ENCODE measurements around the gene UXS1. TPM values are rescaled to one million over a fixed set of nuclear protein-coding genes. Genes with fewer than 3 reads are reported as not detected.

UXS1 gene
- total RNA-seq, 4 donors from 2014 or later, result 18.5 to 26.5 (median 22.8) TPM

DNA sequence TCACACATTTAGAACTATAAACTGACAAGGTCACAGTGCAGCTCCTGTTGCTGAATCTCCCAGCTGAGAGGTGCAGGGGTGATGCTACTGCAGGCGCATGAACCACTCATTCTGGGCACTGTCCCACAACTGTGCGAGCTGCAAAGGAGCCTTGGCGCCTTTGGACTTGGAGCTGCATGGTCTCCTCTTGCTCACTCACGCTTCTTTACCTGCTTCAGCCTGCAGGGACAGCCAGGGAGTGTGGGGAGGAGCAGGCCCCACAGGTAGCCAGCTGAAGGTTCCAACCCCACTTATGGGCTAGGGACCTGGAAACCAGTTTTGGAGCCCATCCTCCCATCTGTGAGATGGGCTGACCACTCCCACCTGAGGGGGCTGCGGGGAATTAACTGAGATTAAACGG lies 75.0 kb downstream of the UXS1 start:
- TF ChIP-seq, protein P1, sequence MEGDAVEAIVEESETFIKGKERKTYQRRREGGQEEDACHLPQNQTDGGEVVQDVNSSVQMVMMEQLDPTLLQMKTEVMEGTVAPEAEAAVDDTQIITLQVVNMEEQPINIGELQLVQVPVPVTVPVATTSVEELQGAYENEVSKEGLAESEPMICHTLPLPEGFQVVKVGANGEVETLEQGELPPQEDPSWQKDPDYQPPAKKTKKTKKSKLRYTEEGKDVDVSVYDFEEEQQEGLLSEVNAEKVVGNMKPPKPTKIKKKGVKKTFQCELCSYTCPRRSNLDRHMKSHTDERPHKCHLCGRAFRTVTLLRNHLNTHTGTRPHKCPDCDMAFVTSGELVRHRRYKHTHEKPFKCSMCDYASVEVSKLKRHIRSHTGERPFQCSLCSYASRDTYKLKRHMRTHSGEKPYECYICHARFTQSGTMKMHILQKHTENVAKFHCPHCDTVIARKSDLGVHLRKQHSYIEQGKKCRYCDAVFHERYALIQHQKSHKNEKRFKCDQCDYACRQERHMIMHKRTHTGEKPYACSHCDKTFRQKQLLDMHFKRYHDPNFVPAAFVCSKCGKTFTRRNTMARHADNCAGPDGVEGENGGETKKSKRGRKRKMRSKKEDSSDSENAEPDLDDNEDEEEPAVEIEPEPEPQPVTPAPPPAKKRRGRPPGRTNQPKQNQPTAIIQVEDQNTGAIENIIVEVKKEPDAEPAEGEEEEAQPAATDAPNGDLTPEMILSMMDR (IDR thresholded peaks at IDR 0.05; ENCODE audit: low read depth), result no peak

DNA sequence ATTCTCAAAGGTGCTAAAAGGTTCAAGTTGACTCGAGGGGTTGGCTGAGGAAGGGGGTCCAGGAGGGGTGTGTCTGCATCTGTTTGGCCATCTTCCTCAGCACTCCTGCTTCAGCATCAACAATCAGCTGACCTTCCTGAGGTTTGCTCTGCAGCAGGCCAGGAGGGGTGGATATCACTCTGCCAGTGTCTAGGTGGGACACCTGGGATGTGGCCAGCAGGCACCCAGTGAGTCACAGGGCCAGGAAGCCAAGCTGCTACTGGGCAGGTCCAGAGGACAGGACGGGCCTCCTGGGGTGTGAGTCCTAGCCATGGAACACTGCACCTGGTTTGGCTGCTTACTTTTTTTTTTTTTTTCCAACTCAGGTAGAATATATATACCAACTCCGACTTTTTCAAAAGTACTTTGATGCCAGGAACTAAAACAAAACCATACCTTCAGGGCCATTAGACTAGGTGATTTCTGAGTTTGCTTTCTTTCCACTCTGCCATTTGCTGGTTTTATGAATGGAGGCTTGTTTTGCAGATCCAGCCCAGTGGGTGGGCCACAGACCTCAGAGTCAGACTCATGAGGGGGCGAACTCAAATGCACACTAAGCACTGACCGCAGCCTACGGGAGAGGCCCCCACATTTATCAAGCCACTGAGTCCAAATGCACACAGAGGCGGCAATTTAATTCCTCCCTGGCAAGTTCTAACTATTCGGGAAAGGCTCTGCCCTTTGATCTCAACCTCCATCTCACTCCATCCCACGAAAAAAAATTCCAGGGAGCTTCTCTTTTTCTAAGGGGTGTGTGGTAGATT lies 76.0 kb downstream of the UXS1 start:
- TF ChIP-seq, protein P1 (IDR thresholded peaks at IDR 0.05; ENCODE audit: low read depth), result no peak

DNA sequence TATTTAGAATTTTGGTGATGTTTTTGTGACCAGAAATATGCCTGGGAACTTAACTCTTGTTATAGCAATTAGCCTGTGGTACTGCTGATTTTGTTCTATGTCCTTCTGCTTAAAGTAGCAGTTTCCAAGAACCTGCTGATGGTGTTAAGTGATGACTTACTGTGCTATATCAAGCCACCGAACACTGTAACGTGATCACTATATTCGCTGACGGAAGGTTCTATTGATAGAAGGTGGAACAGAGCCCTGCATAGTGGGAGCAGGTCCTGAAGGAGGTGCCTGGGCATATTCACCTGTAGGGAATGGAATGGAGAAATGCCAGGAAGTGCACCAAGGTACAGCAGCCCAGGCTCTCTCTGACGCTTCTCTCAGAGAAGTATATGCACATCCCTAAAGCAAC lies 76.8 kb downstream of the UXS1 start:
- TF ChIP-seq, protein P1 (IDR thresholded peaks at IDR 0.05; ENCODE audit: low read depth), result no peak

DNA sequence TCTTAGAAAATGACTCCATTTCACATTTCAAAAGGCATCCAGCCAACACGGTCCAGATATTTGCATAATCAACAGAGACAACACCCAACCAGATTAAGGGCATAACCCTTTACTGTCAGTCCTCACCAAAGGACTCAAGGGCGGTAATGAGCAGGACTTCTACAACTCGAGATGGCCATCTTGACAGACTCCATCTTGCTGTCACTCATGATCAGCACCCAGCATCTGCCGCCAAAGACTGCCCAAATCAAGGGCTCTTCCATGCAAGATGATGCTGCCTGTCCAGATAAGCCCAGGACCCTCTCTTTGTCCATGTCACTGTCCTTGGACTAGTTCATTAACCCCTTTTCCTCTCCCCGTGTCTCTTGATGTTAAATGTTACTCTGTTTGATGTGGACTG lies 77.9 kb downstream of the UXS1 start:
- TF ChIP-seq, protein P1 (IDR thresholded peaks at IDR 0.05; ENCODE audit: low read depth), result no peak

DNA sequence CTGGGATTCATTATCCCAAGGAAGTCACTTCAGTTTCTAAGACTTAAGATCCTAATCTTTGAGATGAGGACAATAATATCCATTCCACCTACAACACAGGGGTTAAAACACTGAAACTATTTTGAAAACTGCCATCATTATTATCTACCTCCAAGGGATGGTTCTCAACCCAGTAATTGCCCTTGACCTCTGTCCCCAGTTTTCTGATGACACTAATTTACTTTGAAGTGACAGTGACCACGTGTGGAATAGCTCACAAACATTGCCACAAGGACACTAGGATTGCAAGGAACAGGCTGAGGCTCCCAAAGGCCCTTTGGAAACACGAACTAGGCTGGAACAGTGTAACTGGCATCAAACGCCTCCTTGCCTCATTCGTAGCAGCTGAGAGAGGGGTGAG lies 78.4 kb downstream of the UXS1 start:
- TF ChIP-seq, protein P1 (IDR thresholded peaks at IDR 0.05; ENCODE audit: low read depth), result no peak

DNA sequence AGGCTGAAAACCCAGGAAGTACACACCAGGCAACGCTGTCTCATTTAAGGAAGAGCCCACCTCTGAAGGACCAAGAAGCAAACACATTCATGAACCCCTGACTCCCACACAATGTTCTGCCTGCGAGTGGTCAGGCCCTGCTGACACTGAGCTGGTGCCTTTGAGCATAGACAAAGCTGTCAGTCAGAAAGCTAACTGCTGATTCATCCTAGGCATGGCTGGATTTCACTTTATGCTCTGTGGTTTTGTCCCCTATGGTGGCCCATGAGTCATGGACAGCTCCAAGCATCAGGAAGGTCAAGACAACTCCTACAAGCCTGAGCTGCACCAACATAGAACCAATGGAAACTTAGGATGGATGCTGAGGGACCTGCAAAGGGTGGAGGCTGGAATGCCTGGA lies 78.9 kb downstream of the UXS1 start:
- TF ChIP-seq, protein P1 (IDR thresholded peaks at IDR 0.05; ENCODE audit: low read depth), result no peak

DNA sequence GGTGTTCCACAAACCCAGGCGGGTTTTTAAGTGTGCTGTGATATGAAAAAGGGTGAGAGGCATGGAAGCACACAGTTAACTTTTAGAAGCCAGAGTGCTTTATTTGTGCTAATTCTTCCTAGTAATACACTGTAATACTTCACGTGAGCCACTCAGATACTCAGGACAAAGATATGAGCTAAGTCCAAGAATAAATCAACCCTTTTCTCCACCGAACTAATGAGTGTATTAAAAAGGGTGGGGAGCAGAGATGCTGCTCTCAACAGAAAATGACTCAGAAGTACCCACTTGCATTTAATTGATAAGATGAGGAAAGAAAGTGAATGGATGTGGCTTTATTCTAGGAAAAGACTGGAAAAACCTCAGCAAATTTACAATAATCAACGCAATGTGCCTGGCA lies 79.9 kb downstream of the UXS1 start:
- TF ChIP-seq, protein P1 (IDR thresholded peaks at IDR 0.05; ENCODE audit: low read depth), result no peak

All from subcutaneous adipose tissue (tissue), 4 donors.